ENCODE data around the gene KLC4. TPM values are rescaled to one million over a fixed set of nuclear protein-coding genes. Genes with fewer than 3 reads are reported as not detected.

The KLC4 gene
- total RNA-seq, 4 donors from 2014 or later = 18.0 to 43.4 (median 30.2) TPM

DNA sequence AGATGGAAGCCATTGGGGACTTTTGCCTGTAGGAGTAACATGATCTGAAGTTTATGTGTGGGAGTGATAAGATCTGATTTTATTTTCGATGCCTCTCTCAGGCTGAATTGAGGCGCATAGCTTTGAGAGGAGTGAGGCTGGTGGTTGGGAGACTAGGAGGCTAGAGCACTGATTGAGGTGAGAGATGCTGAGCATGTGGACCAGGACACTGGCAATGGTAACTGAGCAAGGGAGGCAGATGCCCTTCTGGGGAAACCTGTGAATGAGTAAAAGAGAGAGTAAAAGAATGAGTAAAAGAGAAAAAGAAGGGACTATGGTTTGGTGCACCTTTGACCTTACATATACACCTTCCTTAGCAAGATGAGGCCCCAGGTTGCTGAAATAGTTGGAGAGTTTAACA, 35.0 kb upstream of the KLC4 start:
- no peak overlapping the region for H3K4me3 ChIP-seq
- peaks cover 3 to 76% of the 10 kb centered on the region in 2 donors for H3K36me3 ChIP-seq
- no peaks in the 10 kb centered on the region for H3K27me3 ChIP-seq
- H3K9me3 ChIP-seq = no peaks in the 10 kb centered on the region
- no peak overlapping the region for H3K27ac ChIP-seq
- ATAC-seq = no peak
- no peak for TF ChIP-seq CTCF (IDR thresholded peaks at IDR 0.05)
- TF ChIP-seq EP300 (IDR thresholded peaks at IDR 0.05) = no peak
- H3K4me1 ChIP-seq = peaks cover 0 to 38% (median 20%) of the 10 kb centered on the region in 3 donors
- WGBS, 2 donors (ENCODE audit: low coverage in 1 of 2) = 69 to 86% methylated on average over 2 of the region's 2 CpGs

GRCh38 chr6:43026365-43026764, 33.1 kb upstream of the KLC4 start:
- H3K36me3 ChIP-seq = peaks cover 3 to 81% of the 10 kb centered on the region in 2 donors
- peaks cover 0 to 29% (median 11%) of the 10 kb centered on the region in 3 donors for H3K4me1 ChIP-seq
- H3K9me3 ChIP-seq = no peaks in the 10 kb centered on the region
- no peaks in the 10 kb centered on the region for H3K27me3 ChIP-seq
- no peak for ATAC-seq
- TF ChIP-seq POLR2A (IDR thresholded peaks at IDR 0.05) (no peak), POLR2AphosphoS5 (IDR thresholded peaks at IDR 0.05) (no peak), CTCF (IDR thresholded peaks at IDR 0.05) (no peak), EP300 (IDR thresholded peaks at IDR 0.05) (no peak)
- no peak overlapping the region for H3K27ac ChIP-seq
- 84 to 92% methylated on average over 3 to 5 of the region's 5 CpGs for WGBS, 2 donors (ENCODE audit: low coverage in 1 of 2)
- no peak overlapping the region for H3K4me3 ChIP-seq

DNA sequence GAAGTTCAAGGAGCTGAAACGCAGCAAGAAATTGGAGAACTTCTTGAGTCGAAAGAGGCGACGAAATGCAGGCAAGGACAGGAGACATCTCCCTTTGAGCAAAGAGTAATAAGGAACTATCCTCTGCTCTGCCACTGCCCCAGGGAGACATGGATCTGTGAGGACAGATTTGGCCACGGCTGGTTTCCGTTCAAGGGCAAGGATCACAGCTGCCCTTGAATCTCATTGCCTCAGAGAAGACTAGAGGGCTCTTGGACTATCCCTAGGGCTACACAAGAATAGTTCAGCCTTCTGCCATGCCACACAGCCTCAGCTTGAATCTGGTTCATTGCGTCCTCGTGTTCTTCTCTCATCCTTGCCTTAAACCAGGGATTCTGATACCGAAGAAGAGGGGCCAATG, 30.3 kb upstream of the KLC4 start:
- peaks cover 3 to 99% of the 10 kb centered on the region in 2 donors for H3K36me3 ChIP-seq
- no peak for ATAC-seq

DNA sequence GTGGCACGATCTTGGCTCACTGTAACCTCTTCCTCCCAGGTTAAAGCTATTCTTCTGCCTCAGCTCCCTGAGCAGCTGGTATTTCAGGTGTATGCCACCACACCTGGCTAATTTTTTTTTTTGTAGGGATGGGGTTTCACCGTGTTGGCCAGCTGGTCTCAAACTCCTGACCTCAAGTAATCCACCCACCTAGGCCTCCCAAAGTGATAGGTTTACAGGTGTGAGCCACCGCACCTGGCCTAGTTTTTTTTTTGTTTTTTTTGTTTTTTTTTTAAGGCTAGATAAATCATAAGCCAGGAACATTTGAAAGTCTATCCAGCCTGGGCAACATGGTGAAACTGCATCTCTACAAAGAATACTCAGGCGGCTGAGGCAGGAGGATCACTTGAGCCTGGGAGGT, 27.1 kb upstream of the KLC4 start:
- H3K36me3 ChIP-seq = peaks cover 3 to 98% of the 10 kb centered on the region in 2 donors
- no peak for ATAC-seq
- WGBS, 2 donors (ENCODE audit: low coverage in 1 of 2) = 82 to 89% methylated on average over 3 to 4 of the region's 4 CpGs
- no peak overlapping the region for H3K4me3 ChIP-seq
- H3K4me1 ChIP-seq = peaks cover 0 to 13% (median 0%) of the 10 kb centered on the region in 3 donors
- no peak for TF ChIP-seq POLR2AphosphoS5 (IDR thresholded peaks at IDR 0.05)
- no peak for TF ChIP-seq CTCF (IDR thresholded peaks at IDR 0.05)
- TF ChIP-seq POLR2A (IDR thresholded peaks at IDR 0.05) = no peak
- no peak for TF ChIP-seq EP300 (IDR thresholded peaks at IDR 0.05)
- H3K27me3 ChIP-seq = no peaks in the 10 kb centered on the region
- H3K27ac ChIP-seq = no peak overlapping the region
- no peaks in the 10 kb centered on the region for H3K9me3 ChIP-seq

More for the DNA sequence above, 30.3 kb upstream of the KLC4 start:
- Histone ChIP-seq H3K27me3 (no peaks in the 10 kb centered on the region), H3K4me3 (no peak overlapping the region), H3K4me1 (peaks cover 0 to 8% (median 0%) of the 10 kb centered on the region in 3 donors), H3K9me3 (no peaks in the 10 kb centered on the region), H3K27ac (no peak overlapping the region)
- TF ChIP-seq POLR2A (IDR thresholded peaks at IDR 0.05) = no peak
- TF ChIP-seq POLR2AphosphoS5 (IDR thresholded peaks at IDR 0.05) = no peak
- TF ChIP-seq EP300 (IDR thresholded peaks at IDR 0.05) = no peak
- TF ChIP-seq CTCF (IDR thresholded peaks at IDR 0.05) = no peak
- 71 to 78% methylated on average over 4 to 6 of the region's 9 CpGs for WGBS, 2 donors (ENCODE audit: low coverage in 1 of 2)

DNA sequence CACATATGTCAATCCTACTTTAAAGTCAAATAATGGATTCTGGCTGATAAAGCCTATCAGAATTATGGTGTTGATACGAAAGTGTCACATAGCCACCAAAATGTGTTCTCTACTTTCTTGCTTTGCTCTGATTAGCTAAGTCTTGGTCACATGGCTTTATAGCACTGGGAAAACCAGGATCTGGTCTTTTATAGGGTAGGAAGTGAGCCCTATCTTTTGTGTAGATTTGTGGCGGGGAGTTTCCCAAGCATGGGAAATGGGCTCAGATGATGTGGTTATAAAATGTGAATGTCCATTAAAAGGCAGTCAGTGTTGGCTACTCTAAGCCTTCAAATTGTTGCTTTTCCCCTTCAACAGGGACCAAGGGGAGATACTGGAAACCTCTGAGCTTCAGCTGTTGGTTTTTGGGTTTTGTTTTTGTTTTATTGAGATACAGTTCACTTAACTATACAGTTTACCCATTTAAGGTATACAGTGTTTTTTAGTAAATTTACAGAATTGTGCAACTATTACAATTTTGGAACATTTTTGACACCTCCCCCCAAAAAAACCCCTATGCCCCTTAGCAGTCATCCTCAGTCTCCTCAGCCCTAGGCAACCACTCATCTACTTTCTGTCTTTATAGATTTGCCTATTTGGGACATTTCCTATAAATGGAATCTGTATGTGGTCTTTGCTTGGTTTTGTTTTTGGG, 25.8 kb upstream of the KLC4 start:
- Histone ChIP-seq H3K4me1 (peaks cover 0 to 13% (median 0%) of the 10 kb centered on the region in 3 donors), H3K27ac (no peak overlapping the region), H3K9me3 (no peaks in the 10 kb centered on the region), H3K36me3 (peaks cover 3 to 98% of the 10 kb centered on the region in 2 donors), H3K4me3 (no peak overlapping the region), H3K27me3 (no peaks in the 10 kb centered on the region)
- TF ChIP-seq EP300 (IDR thresholded peaks at IDR 0.05) (no peak), CTCF (IDR thresholded peaks at IDR 0.05) (no peak), POLR2A (IDR thresholded peaks at IDR 0.05) (no peak), POLR2AphosphoS5 (IDR thresholded peaks at IDR 0.05) (no peak)
- no peak for ATAC-seq
- WGBS, 2 donors (ENCODE audit: low coverage in 1 of 2) = 85 to 100% methylated on average over 1 to 2 of the region's 2 CpGs

Measured in gastroesophageal sphincter (tissue), 4 donors.